ENCODE measurements around the gene MSX2.

Gene MSX2

DNA sequence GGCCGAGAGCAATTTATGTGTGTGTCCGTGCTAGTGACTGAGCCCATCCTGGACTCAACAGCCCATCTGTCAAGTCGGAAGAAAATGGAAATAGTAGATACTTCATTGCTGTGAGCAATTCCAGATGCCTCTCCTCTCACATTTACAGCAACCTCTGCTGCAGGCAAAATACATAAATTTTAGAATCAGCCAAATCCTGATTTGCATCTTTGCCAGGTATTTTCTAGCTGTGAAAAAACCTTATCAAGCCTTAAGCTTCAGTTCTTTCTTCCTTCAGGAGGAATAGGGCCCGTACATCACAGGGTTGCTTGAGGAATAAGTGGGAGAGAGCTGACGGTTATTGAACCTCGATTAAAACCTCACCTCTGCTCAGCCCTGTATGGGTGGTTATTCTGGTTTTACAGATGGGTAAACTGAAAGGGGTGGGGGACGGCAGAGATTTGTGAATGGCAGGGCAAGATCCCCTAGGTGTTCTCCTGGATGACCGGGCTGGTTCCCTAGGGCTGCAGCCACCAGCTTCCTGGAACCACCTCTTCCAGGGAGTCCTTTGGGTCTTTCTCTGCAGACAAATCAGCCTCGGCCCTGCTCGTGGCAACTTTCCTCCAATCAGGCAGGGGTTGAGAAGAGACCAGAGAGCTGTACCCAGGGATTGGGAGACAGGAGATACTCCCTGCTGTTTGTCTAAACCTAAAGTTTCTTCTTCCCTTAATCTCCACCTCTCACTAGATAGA is 5.3 kb upstream of the MSX2 start:
- peak; percentile 27 for DNase-seq

DNA sequence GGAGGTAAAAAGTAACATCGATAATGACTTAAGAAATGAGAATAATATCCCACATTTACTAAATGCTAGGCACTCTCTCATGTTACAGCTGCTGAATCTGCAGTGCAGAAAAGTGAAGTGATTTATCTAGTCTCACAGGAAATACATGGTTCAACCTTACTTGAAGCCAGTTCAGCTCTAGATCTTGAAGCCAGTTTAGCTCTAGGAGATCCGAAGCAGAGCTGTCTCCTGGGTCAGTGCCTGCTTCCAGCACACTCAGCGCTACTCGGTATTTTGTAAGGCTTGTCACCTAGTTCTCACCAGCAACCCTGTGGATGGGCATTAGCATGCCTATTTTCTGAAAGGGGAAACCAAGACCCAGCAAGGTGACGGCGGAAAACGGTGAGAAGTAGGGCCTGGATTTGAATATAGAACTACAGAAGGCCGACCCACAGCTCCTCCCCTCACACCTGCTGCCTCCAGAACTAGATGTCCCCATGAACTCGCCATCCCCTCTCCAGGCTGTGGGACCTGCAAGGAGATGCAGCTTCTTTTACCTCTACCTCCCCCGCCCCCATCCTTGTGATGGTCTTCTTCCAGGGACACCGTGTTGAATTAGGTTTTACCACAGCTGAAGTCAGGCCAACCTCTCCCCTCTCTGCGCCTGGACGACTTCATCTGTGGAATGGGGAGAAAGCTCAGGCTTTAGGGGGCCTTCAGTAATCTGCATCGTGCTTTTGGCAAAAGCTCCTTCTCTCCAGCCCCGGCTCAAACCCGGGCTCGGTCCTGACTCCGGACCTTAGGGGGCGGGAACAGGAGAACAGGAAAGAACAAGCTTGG is 4.4 kb upstream of the MSX2 start:
- no peak for DNase-seq

DNA sequence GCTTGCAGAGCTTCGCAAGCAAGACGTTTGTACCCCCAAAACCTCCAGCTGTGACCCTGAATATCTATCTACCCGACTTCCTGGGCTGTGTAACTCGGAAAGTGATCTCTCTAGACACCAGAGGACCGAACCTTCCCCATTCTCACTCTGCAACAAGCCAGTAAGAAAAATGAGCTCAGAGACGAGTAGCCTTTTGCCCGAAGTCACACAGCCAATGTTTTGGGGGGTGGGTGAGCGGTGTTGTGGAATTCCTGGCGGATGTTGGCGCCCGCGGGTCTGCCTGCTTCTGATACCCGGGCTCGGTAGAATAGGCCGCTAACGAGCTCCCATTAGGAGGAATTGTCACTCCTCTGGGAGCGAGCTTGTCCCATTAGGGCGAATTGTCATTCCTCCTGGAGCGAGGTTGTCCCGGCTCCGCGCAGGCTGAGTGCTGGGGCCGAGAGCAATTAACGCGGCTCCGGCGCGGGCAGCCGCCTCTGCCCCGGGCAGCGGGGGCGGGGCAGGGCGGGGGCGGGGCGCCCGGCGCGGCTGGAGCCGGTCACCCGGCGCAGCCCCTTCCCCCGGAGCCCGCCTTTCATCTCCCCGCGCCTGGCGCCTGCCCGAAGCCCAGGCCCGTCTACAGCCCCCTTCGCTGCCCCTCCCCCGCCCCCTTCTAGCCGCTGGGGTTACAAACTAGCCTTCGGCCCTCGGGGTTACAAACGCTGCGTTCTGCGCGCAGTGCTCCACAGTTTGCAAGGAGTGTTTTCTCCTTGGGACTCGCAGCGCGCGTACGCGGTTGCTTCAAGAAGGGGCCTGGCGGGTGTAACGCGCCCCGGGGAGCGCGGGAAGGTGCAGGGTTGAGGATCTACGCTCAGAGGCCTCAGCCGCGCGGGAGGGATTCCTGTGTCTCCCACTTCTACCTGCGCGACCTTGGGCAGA is 3.5 kb upstream of the MSX2 start:
- no peak for DNase-seq

DNA sequence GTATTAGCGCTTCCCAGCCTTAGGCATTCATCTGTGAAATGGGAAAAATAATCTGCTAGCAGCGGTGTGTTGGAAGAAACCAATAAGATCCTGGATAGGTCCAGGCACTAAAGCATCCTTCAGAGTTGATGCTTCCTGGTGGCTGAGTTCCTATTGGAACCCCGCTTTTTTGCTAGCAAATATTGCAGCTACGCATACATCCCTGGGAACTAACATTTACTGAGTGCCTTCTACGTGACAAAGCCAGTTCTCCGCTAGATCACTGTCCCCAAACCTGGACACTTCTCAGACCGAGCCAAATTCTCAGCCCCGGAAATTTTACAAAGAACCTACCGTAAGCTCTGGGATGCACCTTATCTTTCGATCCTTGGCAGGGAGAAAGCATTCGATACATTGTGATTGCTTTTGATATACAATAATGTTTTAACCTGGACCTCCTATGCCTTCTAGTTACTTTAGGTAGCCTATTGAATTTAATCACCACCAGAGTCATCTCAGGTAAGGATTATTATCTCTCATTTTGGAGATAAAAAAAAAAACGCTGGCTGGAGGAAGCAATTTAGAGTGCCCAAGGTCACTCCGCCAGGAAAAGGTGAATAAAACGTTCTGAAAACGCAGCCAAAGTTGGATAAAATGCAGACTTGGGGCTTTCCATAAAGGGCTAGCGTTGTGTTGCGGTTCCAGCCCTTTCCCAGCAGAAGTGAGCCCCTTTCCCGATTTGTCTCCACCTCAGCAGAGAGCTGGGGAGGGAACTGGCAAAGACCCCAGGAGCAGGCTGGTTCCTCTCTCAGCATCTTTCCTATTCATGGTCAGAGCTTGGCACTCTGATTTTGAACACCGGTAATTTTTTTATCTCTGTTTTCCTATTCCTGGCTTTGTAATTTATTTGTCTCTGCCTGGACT is 2.6 kb upstream of the MSX2 start:
- DNase-seq = no peak

DNA sequence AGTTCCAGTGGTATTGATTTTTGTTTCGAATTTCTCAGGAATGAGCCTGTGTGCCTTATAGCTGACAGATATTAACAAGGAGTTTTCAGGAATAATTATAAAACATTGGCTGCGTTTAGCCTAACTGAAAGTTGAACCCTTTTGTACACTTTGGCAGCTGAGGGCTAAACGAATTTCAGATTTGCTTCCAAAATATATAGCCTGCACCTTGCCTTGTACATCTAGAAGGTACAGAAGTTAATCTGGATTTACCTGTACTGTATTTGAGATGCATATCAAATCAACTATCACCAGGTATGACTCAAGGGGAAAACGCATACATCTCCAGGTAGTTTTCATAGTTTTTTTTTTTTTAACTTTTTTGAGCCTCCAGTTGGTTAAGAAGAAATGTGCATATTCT is 1.9 kb upstream of the MSX2 start:
- DNase-seq = no peak

DNA sequence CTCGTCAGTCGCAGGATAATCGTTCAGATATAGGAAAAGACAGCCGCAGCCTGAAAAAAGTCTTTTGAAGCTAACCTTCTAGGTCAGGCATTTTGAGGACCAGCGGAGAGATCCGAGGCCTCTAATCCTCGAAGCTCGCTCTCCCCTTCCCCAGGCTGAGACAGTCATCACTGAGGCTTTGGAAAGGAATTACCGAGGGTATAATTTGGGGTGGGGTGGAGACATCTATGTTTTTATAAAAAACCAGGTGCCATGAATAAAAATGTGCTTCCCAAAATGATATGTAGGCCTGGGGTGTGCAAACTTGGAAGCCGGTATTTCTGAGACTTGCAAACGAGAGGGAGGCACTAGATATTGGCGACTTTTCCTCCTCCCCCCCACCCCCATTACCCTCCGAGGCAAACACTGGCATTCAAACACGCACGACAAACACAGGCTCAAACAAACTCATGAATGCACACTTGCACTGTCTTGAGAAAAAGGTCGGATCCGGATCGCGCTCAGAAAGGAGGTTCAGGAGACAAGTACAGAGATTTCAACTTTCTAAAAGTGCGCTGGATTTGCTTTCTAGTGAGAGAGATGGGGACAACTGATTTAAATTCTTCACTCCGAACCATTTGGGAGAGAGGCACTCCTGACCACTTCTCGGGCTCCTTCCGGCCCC is 935 bp upstream of the MSX2 start:
- no peak for DNase-seq

DNA sequence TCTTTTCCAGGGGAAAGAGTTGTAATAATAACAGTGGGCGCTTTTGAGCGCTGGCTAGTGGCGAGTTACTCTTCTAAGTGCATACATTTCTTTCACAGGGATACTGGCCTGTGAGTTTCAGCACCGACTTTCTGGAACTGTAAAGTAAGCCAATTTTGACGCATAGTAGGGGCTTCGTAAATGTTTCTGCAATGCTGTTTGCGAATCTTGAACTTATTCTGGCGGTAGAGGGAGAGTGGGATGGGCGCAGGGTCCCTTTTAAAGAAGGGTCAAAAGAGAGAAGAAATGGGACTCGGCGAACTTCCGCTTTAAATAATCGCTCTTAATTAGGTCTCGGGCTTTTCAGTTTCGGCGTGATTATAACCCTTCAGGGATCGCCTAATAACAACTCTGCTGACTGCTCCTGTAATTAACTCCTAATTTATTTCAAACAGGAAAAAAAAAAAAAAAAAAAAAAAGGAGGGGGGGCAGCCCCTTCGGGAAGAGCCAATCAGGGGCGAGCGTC is 351 bp upstream of the MSX2 start:
- no peak for DNase-seq

- no peak for DNase-seq
Measured at GRCh38 chr5:174725261-174725990, 1.0 kb downstream of the MSX2 start.

- DNase-seq = no peak
Measured at GRCh38 chr5:174725991-174726601, 1.7 kb downstream of the MSX2 start.

DNA sequence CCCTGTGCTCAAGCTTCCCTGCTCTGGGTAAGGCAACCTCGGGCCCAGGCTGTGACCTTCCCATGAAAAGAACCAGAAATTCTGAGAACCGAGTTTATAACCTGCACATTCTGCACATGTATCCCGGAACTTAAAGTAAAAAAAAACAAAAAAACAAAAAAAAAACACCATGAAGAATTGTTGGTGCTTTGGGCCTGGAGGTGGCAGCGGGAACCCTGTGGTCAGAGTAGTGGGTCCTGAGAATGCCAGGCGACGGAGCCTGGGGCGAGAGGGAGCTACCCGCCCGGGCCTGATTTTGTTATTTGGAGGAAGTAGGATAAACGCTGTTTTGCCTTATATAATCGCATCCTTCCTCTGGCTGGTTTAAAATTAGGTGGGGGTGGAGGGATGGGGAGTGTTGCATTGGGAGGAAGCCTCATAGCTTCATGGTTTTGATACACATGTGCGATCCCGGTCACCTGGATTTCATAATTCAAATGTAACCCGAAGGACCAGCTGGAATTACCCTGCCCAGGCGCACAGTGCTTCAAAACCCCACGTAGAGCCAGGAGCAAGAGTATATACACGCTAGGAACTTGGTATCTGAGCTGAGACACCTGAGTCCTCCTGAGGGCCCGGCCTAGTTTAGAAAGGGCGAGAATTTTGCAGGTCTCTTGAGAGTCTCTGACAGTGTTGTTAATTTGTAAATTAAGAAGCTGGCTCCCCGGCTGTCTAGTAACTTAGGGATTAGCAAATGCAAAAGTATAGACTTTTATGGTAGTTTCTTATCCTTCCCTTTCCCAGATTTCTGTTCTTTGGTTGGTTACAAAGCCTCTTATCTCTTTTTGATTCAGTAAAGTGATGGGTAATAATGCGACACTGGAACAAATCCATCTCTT is 2.8 kb downstream of the MSX2 start:
- DNase-seq = no peak

- no peak for DNase-seq
Measured at GRCh38 chr5:174727794-174728680, 3.7 kb downstream of the MSX2 start.

GRCh38 chr5:174729075-174729680 is 4.8 kb downstream of the MSX2 start:
- DNase-seq = no peak

DNA sequence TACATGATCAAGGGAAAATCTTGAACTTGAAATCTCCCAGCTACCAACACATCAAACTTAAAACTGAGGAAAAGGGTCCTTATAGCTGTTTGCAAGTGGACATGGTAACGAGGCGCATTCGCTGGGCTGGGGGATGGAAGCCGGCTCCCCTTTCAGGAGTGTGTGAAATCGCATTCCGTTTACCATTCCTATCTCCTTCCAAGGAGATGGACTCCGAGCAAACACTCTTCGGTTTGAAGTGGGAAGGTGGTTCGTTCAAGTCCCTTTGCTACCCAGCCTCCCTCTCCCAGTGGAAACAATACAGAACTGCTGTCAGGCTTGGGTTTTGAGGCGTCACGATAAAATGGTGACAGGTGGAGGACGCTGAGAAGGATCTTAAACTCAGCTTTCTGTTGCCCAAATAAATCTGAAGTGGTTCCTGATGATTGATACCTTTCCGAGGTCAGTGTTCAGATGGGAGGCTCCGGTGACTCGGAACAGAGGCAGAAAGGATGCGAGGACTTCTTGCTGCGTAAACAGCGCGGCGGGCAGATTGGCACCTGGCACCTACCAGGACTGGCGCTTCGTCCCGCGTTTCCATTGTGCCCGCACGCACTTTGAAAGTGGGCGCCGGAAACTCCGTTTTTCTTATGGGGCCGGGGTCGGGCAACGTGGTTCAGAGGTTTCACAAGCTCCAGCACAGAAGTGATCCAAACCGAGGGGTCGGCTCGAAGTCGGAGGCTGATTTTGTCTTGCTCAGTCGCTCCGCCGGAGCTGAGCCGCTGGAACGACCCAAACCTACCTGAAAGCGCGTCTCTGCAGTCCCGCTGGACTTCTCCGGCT is 7.0 kb downstream of the MSX2 start:
- no peak for DNase-seq

DNA sequence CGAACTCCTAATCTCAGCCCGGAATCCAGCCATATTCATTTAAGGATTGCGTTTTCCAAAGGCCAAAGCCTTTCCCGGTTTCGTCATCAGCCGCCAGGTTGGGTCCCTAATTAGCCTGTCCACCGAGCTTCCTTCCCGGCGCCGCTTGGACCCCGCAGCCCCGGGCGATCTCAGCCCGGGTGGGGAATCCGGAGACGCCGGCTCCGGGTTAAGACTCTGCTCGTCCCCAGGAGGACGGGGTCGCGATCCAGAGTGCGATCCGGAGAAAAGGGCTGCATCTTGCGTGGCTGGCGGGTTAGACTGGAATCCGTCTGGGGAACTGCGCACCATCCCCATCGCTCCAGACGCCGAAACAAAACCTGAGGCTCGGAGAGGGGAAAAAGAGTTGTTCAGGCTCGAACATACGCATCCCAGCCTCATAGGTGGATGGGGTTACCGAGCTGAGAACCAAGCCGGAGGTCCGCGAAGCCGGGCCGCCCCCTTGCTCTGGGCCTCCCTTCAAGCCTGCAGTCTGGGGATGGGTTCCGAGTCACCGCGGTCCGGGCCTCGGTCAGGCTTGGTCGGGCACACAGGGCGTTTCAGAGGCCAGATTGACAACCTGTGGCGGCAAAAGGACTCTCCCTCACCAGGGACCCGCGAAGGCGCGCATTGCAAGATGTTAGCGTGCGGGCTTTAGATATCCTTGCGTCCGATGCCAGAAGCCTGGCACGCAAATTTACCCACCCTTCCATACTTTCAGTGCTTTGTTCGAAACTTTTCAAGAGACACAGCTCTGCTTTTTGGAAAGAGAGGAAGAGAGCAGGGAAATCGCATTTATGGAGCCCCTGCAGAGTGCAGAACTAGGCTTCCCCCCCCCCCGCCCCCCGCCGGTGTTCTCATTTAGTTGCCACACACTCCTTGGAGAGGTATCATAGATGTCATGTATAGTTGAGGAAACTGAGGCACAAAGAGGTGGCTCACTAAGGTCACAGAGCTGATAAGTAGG is 7.9 kb downstream of the MSX2 start:
- DNase-seq = no peak

DNA sequence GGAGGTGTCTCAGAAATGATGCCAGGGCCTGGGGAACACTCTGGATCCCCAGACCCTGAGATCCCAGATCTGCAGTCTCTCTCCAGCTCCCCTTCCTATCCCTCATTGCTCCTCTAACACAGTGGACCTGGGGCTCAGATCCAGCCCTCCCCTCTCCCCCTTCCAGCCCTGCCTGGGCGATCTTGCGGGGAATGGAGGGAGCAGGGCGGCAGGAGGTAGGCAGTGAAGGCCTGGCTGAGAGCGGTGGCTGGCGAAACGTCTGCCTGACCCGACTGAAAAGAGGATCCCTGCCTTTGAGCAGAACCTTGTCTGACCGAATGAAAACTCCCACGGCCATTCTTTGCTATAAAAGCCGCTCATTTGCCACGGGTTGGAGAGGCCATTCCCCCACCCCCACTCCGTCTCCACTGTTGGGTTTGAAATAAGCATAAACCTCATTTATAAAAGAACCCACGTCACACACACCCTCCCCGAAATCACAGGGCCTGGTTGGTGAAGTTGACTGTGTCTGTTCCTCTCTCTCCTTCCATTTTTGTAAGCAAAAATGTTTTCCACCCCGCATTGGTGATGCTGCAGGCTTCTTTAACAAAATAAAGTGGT is 8.8 kb downstream of the MSX2 start:
- no peak for DNase-seq

All from NCI-H1048 (cell line).